ENCODE results near the gene ACAA1.

GRCh38 chr3:38165722-38166387 lies 28.9 kb upstream of the ACAA1 start:
- TF ChIP-seq CTCF (conservative IDR thresholded peaks at IDR 0.05) (no peak), EZH2 (IDR thresholded peaks at IDR 0.05; ENCODE audit: low read depth) (no peak)
